ENCODE data around the gene MLPH. TPM values are rescaled to one million over a fixed set of nuclear protein-coding genes. Genes with fewer than 3 reads are reported as not detected.

Gene MLPH
- polyA plus RNA-seq, 1 of the 3 experiments (the other 2 are of a cell fraction): 93.6 TPM

DNA sequence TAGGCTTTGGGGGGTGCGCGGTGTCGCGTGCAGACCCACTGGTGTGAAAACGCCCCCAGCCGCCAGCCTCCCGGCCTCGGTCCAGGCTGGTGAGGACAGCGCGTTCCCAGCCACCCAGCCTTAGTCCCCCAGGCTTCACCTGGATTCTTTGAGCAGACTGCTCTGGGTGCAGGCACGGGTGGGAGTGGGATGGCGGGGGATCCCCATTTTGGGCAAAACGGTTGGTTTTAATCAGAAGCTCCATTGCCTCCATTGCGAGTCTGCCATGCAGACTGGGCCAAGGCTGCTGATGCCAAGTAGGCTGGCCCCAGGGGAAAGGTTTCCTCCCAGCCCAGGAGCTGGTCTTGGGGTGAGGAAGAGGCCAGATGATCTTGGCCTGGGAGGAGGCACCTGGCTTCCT is 445 bp downstream of the MLPH start:
- 45% methylated on average over 8 of the region's 14 CpGs for WGBS (ENCODE audit: low lambda C conversion rate)
- Histone ChIP-seq H3F3A (replicated peaks; ENCODE audit: insufficient read depth) (peaks cover 7% of the 10 kb centered on the region), H3K79me2 (ENCODE audit: insufficient read depth) (peaks cover 84% of the 10 kb centered on the region), H3K4me1 (ENCODE audit: control insufficient read depth in 1 of 2, insufficient read depth in 2 of 2, low read depth in 1 of 2, low read length in 1 of 2) (peaks cover 20 to 22% of the 10 kb centered on the region in 2 experiments; a peak in 3 of 4 replicates), H4K20me1 (ENCODE audit: insufficient read depth) (no peaks in the 10 kb centered on the region), H3K4me3 (ENCODE audit: low read depth in 2 of 2, low read length in 1 of 2) (peak overlapping the region; percentile 62 to 84), H3K27ac (ENCODE audit: low read depth in 2 of 2, low read length in 1 of 2) (peak overlapping the region in 1 of 2 experiments; percentile 87; a peak in 2 of 4 replicates), H3K4me2 (peak overlapping the region; percentile 95), H3K27me3 (ENCODE audit: insufficient read depth) (no peaks in the 10 kb centered on the region), H2AFZ (ENCODE audit: low read depth) (no peak overlapping the region), H3K9me3 (peaks cover 3% of the 10 kb centered on the region; the same call in 1 of the 2 replicates), H3K9me2 (no peaks in the 10 kb centered on the region), H3K36me3 (replicated peaks in 1 of 2; ENCODE audit: control insufficient read depth in 1 of 2, insufficient read depth in 2 of 2, low read length in 1 of 2) (peaks cover 0 to 37% of the 10 kb centered on the region in 2 experiments), H3K9ac (peak overlapping the region; percentile 98)
- CTCF ChIA-PET: interaction anchor here (2.8 kb wide), 1 partner anchor 25 kb away, joined by 20 read pairs; no protein-coding TSS in a partner anchor
- POLR2A ChIA-PET: no interaction called here
- no peak for DNase-seq
- no peak for TF ChIP-seq SMC3 (IDR thresholded peaks at IDR 0.05; ENCODE audit: low read depth, low read length)
- TF ChIP-seq POLR2AphosphoS5 (IDR thresholded peaks at IDR 0.05; ENCODE audit: low read depth, low read length): no peak
- 0 out of 2 replicates have a peak, but pooled peaks have one; percentile 2 for TF ChIP-seq YY1 (IDR thresholded peaks at IDR 0.05; ENCODE audit: low read depth)
- no peak for TF ChIP-seq GABPA (IDR thresholded peaks at IDR 0.05; ENCODE audit: low read depth)

DNA sequence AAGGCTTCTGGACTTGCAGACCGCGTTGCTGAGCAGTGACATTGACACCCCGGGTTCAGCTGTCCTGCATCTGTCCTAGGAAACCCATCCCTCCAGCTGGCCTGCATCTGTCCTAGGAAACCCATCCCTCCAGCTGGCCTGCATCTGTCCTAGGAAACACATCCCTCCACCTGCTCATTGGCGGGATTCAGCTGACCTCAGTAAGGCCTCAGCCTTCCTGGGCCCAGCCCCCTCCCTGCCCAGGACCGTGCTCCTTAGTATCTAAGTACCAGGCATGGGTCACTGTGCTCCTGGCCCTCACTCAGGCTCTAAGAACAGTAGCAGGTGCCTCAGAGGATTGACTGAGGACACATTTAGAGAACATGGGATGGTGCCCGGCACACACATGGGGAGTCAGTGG is 1.2 kb downstream of the MLPH start:
- Histone ChIP-seq H3K36me3 (replicated peaks in 1 of 2; ENCODE audit: control insufficient read depth in 1 of 2, insufficient read depth in 2 of 2, low read length in 1 of 2) (peaks cover 0 to 45% of the 10 kb centered on the region in 2 experiments), H3K27me3 (ENCODE audit: insufficient read depth) (no peaks in the 10 kb centered on the region), H3K27ac (ENCODE audit: low read depth in 2 of 2, low read length in 1 of 2) (peak overlapping the region in 1 of 2 experiments; percentile 87; a peak in 2 of 4 replicates), H4K20me1 (ENCODE audit: insufficient read depth) (no peaks in the 10 kb centered on the region), H3K79me2 (ENCODE audit: insufficient read depth) (peaks cover 92% of the 10 kb centered on the region), H3K4me1 (ENCODE audit: control insufficient read depth in 1 of 2, insufficient read depth in 2 of 2, low read depth in 1 of 2, low read length in 1 of 2) (peaks cover 14 to 15% of the 10 kb centered on the region in 2 experiments; a peak in 2 of 4 replicates), H3K9me3 (peaks cover 3% of the 10 kb centered on the region; the same call in 1 of the 2 replicates), H3K4me3 (ENCODE audit: low read depth in 2 of 2, low read length in 1 of 2) (peak overlapping the region in 1 of 2 experiments; percentile 84; a peak in 2 of 4 replicates), H3K9me2 (no peaks in the 10 kb centered on the region), H2AFZ (ENCODE audit: low read depth) (no peak overlapping the region), H3K4me2 (peak overlapping the region; percentile 95), H3F3A (replicated peaks; ENCODE audit: insufficient read depth) (peaks cover 4% of the 10 kb centered on the region), H3K9ac (peak overlapping the region; percentile 98)
- WGBS (ENCODE audit: low lambda C conversion rate): 83% methylated on average over 4 of the region's 6 CpGs
- peak; percentile 33; the same call in 1 of the 2 replicates for TF ChIP-seq TCF12 (IDR thresholded peaks at IDR 0.05)
- TF ChIP-seq MEF2A (IDR thresholded peaks at IDR 0.05; ENCODE audit: borderline replicate concordance, low read depth): no peak
- ChIA-PET CTCF (interaction anchor here (1.0 to 2.8 kb wide), 4 partner anchors 13 to 84 kb away, joined by 3 to 20 read pairs (median 6); no protein-coding TSS in a partner anchor), POLR2A (no interaction called here)
- DNase-seq: no peak

DNA sequence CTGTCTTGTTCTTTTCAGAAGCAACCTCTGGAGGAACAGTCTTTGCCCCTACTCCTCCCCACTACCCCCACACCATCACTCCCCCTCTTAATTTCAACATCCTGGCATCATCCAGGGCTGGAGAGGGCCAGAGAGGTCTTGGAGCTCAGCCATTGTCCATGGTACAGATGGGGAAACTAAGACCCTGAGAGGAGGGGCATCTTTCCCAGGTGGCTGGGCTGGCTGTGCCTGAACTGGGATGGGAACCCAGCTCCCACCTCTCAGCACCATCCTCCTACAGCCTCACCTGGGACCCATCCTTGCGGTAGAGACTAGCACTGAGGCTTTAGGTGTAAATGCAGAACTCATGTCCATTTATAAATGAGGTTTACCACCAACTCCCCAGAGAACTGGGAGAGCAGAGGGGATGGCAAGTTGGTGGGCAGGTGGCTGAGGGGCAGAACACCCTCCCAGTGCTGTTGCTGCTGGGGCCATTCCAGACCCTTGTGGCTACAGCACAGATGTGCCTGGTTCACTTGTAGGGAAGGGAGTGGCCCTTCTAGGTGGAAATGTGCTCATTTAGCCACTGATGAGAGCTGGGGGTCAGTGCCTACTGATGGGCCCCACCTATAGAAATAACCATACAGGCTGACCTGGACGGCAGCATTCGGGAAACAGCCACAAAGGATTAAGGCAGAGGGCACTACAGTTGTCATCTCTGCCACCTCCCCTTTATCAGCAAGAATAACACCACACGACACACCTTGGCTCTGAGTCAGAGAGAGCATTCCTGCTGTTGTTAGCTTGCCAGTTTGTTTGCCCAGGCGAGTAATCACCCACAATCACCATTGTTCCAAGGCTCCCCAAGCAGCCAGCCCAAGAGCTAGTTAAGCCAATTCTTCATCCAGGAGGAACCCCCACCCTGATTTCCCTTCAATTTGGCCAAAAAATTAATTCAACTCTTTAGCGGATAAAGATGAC is 2.1 kb downstream of the MLPH start:
- peak overlapping the region in 1 of 2 experiments; percentile 87; a peak in 2 of 4 replicates for H3K27ac ChIP-seq (ENCODE audit: low read depth in 2 of 2, low read length in 1 of 2)
- H3K4me3 ChIP-seq (ENCODE audit: low read depth in 2 of 2, low read length in 1 of 2): peak overlapping the region in 1 of 2 experiments; percentile 84; a peak in 2 of 4 replicates
- H3K27me3 ChIP-seq (ENCODE audit: insufficient read depth): no peaks in the 10 kb centered on the region
- DNase-seq: no peak
- peaks cover 4% of the 10 kb centered on the region for H3F3A ChIP-seq (replicated peaks; ENCODE audit: insufficient read depth)
- peaks cover 9 to 11% of the 10 kb centered on the region in 2 experiments; a peak in 2 of 4 replicates for H3K4me1 ChIP-seq (ENCODE audit: control insufficient read depth in 1 of 2, insufficient read depth in 2 of 2, low read depth in 1 of 2, low read length in 1 of 2)
- ChIA-PET CTCF (interaction anchor here (1.0 to 2.8 kb wide), 4 partner anchors 14 to 83 kb away, joined by 3 to 20 read pairs (median 6); no protein-coding TSS in a partner anchor), POLR2A (no interaction called here)
- no peak overlapping the region for H2AFZ ChIP-seq (ENCODE audit: low read depth)
- H3K9me3 ChIP-seq: peaks cover 3% of the 10 kb centered on the region; the same call in 1 of the 2 replicates
- H3K36me3 ChIP-seq (replicated peaks in 1 of 2; ENCODE audit: control insufficient read depth in 1 of 2, insufficient read depth in 2 of 2, low read length in 1 of 2): peaks cover 0 to 53% of the 10 kb centered on the region in 2 experiments
- 70% methylated on average over 6 of the region's 6 CpGs for WGBS (ENCODE audit: low lambda C conversion rate)
- H3K4me2 ChIP-seq: peak overlapping the region; percentile 95
- H3K79me2 ChIP-seq (ENCODE audit: insufficient read depth): peaks cover 99% of the 10 kb centered on the region
- H3K9me2 ChIP-seq: no peaks in the 10 kb centered on the region
- H3K9ac ChIP-seq: peak overlapping the region; percentile 98
- no peaks in the 10 kb centered on the region for H4K20me1 ChIP-seq (ENCODE audit: insufficient read depth)
- TF ChIP-seq EZH2phosphoT487 (IDR thresholded peaks at IDR 0.05; ENCODE audit: borderline replicate concordance, low read depth) (no peak), POLR2AphosphoS5 (IDR thresholded peaks at IDR 0.05; ENCODE audit: low read depth, low read length) (0 out of 2 replicates have a peak, but pooled peaks have one; percentile 19), FOXM1 (IDR thresholded peaks at IDR 0.05; ENCODE audit: low read depth) (no peak), FOXJ3 (CRISPR knock-in tag; IDR thresholded peaks at IDR 0.05) (no peak), NFIC (IDR thresholded peaks at IDR 0.05; ENCODE audit: borderline replicate concordance) (peak; percentile 40; the same call in 1 of the 2 replicates), NRF1 (IDR thresholded peaks at IDR 0.05; ENCODE audit: low read depth, low read length) (no peak), TCF12 (IDR thresholded peaks at IDR 0.05) (peak; percentile 13; the same call in 1 of the 2 replicates), TAF1 (IDR thresholded peaks at IDR 0.05; ENCODE audit: borderline replicate concordance, low read depth, low read length) (no peak)
- TF ChIP-seq, protein P1, sequence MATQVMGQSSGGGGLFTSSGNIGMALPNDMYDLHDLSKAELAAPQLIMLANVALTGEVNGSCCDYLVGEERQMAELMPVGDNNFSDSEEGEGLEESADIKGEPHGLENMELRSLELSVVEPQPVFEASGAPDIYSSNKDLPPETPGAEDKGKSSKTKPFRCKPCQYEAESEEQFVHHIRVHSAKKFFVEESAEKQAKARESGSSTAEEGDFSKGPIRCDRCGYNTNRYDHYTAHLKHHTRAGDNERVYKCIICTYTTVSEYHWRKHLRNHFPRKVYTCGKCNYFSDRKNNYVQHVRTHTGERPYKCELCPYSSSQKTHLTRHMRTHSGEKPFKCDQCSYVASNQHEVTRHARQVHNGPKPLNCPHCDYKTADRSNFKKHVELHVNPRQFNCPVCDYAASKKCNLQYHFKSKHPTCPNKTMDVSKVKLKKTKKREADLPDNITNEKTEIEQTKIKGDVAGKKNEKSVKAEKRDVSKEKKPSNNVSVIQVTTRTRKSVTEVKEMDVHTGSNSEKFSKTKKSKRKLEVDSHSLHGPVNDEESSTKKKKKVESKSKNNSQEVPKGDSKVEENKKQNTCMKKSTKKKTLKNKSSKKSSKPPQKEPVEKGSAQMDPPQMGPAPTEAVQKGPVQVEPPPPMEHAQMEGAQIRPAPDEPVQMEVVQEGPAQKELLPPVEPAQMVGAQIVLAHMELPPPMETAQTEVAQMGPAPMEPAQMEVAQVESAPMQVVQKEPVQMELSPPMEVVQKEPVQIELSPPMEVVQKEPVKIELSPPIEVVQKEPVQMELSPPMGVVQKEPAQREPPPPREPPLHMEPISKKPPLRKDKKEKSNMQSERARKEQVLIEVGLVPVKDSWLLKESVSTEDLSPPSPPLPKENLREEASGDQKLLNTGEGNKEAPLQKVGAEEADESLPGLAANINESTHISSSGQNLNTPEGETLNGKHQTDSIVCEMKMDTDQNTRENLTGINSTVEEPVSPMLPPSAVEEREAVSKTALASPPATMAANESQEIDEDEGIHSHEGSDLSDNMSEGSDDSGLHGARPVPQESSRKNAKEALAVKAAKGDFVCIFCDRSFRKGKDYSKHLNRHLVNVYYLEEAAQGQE (IDR thresholded peaks at IDR 0.05; ENCODE audit: low read depth, low read length): no peak
- TF ChIP-seq, protein P2, sequence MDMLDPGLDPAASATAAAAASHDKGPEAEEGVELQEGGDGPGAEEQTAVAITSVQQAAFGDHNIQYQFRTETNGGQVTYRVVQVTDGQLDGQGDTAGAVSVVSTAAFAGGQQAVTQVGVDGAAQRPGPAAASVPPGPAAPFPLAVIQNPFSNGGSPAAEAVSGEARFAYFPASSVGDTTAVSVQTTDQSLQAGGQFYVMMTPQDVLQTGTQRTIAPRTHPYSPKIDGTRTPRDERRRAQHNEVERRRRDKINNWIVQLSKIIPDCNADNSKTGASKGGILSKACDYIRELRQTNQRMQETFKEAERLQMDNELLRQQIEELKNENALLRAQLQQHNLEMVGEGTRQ (IDR thresholded peaks at IDR 0.05; ENCODE audit: borderline replicate concordance, low read depth, low read length): no peak
